SKM-1 (cell line): ENCODE data around the gene MPZL1.
A peak's percentile ranks its signal among the peaks of the same experiment; 100 is the strongest.

Experiments
- DNase-seq: peaks from one replicate; lab custom pipeline; 2025; ENCODE audit not compliant: unreplicated experiment; lab: John Stamatoyannopoulos, UW

Gene MPZL1

GRCh38 chr1:167776151-167776550 is 54.4 kb downstream of the MPZL1 start:
- DNase-seq = no peak

- DNase-seq = no peak
Measured at GRCh38 chr1:167776616-167777268, 55.0 kb downstream of the MPZL1 start.

- DNase-seq = no peak
Measured at GRCh38 chr1:167777269-167777650, 55.5 kb downstream of the MPZL1 start.

- no peak for DNase-seq
Measured at GRCh38 chr1:167781558-167781957, 59.8 kb downstream of the MPZL1 start.

- no peak for DNase-seq
Measured at GRCh38 chr1:167782946-167783345, 61.2 kb downstream of the MPZL1 start.

- no peak for DNase-seq
Measured at GRCh38 chr1:167784876-167785550, 63.2 kb downstream of the MPZL1 start.

- no peak for DNase-seq
Measured at GRCh38 chr1:167786502-167786901, 64.7 kb downstream of the MPZL1 start.

- DNase-seq = no peak
Measured at GRCh38 chr1:167789501-167789900, 67.7 kb downstream of the MPZL1 start.

- no peak for DNase-seq
Measured at GRCh38 chr1:167790117-167790516, 68.3 kb downstream of the MPZL1 start.

- peak; percentile 31 for DNase-seq
Measured at GRCh38 chr1:167791281-167792187, 69.8 kb downstream of the MPZL1 start.

GRCh38 chr1:167792188-167792565 is 70.4 kb downstream of the MPZL1 start:
- DNase-seq = no peak

GRCh38 chr1:167794043-167794442 is 72.3 kb downstream of the MPZL1 start:
- no peak for DNase-seq

- no peak for DNase-seq
Measured at GRCh38 chr1:167795810-167796740, 74.3 kb downstream of the MPZL1 start.

- no peak for DNase-seq
Measured at GRCh38 chr1:167797015-167797414, 75.2 kb downstream of the MPZL1 start.

GRCh38 chr1:167798952-167799351 is 77.2 kb downstream of the MPZL1 start:
- DNase-seq = no peak

GRCh38 chr1:167799747-167800146 is 78.0 kb downstream of the MPZL1 start:
- DNase-seq = no peak

- DNase-seq = no peak
Measured at GRCh38 chr1:167800251-167800650, 78.5 kb downstream of the MPZL1 start.

- DNase-seq = no peak
Measured at GRCh38 chr1:167802235-167802634, 80.5 kb downstream of the MPZL1 start.

GRCh38 chr1:167803358-167804207 is 81.8 kb downstream of the MPZL1 start:
- DNase-seq = peak; percentile 96

- DNase-seq = no peak
Measured at GRCh38 chr1:167805041-167805556, 83.3 kb downstream of the MPZL1 start.
